ENCODE measurements around the gene VPS33A. TPM values are rescaled to one million over a fixed set of nuclear protein-coding genes. Genes with fewer than 3 reads are reported as not detected.

The VPS33A gene
- total and polyA plus RNA-seq, 4 donors = 6.4 to 14.9 (median 10.0) TPM

GRCh38 chr12:122215771-122216170, 50.5 kb downstream of the VPS33A start:
- Histone ChIP-seq H3K9me3 (ENCODE audit: control insufficient read depth in 4 of 4, low read length in 3 of 4) (no peaks in the 10 kb centered on the region), H3K36me3 (ENCODE audit: control insufficient read depth in 4 of 4, insufficient read depth in 3 of 4, low read depth in 1 of 4, low read length in 3 of 4) (peaks cover 18 to 79% (median 64%) of the 10 kb centered on the region in 4 donors), H3K9ac (ENCODE audit: low read depth in 1 of 2, low read length in 2 of 2) (no peak overlapping the region), H3K27ac (ENCODE audit: low read depth in 1 of 2, low read length in 2 of 2) (no peak overlapping the region), H3K27me3 (ENCODE audit: control insufficient read depth in 4 of 4, insufficient read depth in 4 of 4, low read length in 3 of 4) (no peaks in the 10 kb centered on the region), H3K4me1 (ENCODE audit: control insufficient read depth in 4 of 4, insufficient read depth in 4 of 4, low read length in 3 of 4) (no peaks in the 10 kb centered on the region), H3K4me3 (ENCODE audit: low read depth in 1 of 3, low read length in 3 of 3) (no peak overlapping the region)
- TF ChIP-seq JUND (IDR thresholded peaks at IDR 0.05) (no peak), SP1 (IDR thresholded peaks at IDR 0.05) (no peak), RAD21 (IDR thresholded peaks at IDR 0.05) (no peak), TAF1 (conservative IDR thresholded peaks at IDR 0.05) (no peak), REST (IDR thresholded peaks at IDR 0.05) (no peak), MAX (IDR thresholded peaks at IDR 0.05) (no peak), GABPA (IDR thresholded peaks at IDR 0.05 in 1 of 2, conservative IDR thresholded peaks at IDR 0.05 in 1 of 2) (no peak)
- 97% methylated on average over 5 of the region's 5 CpGs for WGBS
- DNase-seq (ENCODE audit: low spot score) = no peak

DNA sequence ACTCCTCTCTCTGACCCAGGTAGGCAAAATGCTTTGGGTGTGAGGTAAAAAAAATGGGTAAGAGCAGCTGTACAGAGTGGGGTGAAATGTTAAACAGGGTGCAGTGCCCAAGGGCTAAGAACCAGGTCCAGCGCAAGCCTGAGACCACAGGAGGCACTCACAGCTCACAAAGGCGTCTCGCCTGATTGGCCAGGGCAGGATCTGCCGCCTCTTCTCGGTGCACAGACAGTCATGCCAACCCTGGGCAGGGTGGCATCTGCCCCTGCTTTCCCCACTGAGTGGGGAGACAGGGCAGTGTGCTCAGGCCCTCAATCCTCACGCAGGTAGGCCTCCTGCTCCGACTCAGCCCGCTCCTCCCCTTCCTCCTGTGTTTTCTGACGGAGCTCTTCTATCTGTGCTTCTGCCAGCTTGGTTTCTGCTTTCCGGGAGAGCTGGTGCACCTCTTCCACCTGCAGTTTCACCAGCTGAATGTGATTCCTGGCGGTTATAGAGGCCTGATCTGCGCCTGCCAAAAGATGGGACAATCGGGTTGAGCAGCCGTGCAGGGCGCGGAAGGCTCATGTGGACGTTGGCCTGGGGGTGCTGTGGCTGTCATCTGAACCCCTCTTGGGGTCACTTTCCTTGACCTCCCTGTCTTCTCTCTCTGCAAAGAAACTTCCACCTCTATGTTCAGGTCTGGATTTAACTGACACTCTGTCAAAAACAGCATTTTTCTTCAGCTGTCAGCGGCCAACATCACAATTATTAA, 58.0 kb downstream of the VPS33A start:
- Histone ChIP-seq H3K4me1 (ENCODE audit: control insufficient read depth in 4 of 4, insufficient read depth in 4 of 4, low read length in 3 of 4) (peaks cover 6 to 15% (median 10%) of the 10 kb centered on the region in 4 donors), H3K9ac (ENCODE audit: low read depth in 1 of 2, low read length in 2 of 2) (no peak overlapping the region), H3K27ac (ENCODE audit: low read depth in 1 of 2, low read length in 2 of 2) (no peak overlapping the region), H3K4me3 (ENCODE audit: low read depth in 1 of 3, low read length in 3 of 3) (no peak overlapping the region), H3K27me3 (ENCODE audit: control insufficient read depth in 4 of 4, insufficient read depth in 4 of 4, low read length in 3 of 4) (no peaks in the 10 kb centered on the region), H3K36me3 (ENCODE audit: control insufficient read depth in 4 of 4, insufficient read depth in 3 of 4, low read depth in 1 of 4, low read length in 3 of 4) (peaks cover 14 to 45% (median 34%) of the 10 kb centered on the region in 4 donors), H3K9me3 (ENCODE audit: control insufficient read depth in 4 of 4, low read length in 3 of 4) (no peaks in the 10 kb centered on the region)
- WGBS = 94% methylated on average over 18 of the region's 18 CpGs
- no peak for TF ChIP-seq REST (IDR thresholded peaks at IDR 0.05)
- no peak for TF ChIP-seq RXRA (IDR thresholded peaks at IDR 0.05)
- TF ChIP-seq GABPA (IDR thresholded peaks at IDR 0.05 in 1 of 2, conservative IDR thresholded peaks at IDR 0.05 in 1 of 2) = no peak
- no peak for TF ChIP-seq ATF3 (IDR thresholded peaks at IDR 0.05)
- TF ChIP-seq JUND (IDR thresholded peaks at IDR 0.05) = no peak
- TF ChIP-seq RAD21 (IDR thresholded peaks at IDR 0.05) = no peak
- TF ChIP-seq HNF4G (IDR thresholded peaks at IDR 0.05) = no peak
- TF ChIP-seq TAF1 (conservative IDR thresholded peaks at IDR 0.05) = no peak
- no peak for TF ChIP-seq HNF4A (conservative IDR thresholded peaks at IDR 0.05)
- TF ChIP-seq, protein P1, sequence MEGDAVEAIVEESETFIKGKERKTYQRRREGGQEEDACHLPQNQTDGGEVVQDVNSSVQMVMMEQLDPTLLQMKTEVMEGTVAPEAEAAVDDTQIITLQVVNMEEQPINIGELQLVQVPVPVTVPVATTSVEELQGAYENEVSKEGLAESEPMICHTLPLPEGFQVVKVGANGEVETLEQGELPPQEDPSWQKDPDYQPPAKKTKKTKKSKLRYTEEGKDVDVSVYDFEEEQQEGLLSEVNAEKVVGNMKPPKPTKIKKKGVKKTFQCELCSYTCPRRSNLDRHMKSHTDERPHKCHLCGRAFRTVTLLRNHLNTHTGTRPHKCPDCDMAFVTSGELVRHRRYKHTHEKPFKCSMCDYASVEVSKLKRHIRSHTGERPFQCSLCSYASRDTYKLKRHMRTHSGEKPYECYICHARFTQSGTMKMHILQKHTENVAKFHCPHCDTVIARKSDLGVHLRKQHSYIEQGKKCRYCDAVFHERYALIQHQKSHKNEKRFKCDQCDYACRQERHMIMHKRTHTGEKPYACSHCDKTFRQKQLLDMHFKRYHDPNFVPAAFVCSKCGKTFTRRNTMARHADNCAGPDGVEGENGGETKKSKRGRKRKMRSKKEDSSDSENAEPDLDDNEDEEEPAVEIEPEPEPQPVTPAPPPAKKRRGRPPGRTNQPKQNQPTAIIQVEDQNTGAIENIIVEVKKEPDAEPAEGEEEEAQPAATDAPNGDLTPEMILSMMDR (IDR thresholded peaks at IDR 0.05; ENCODE audit: low read depth, low read length, missing input control) = no peak
- TF ChIP-seq, protein P2, sequence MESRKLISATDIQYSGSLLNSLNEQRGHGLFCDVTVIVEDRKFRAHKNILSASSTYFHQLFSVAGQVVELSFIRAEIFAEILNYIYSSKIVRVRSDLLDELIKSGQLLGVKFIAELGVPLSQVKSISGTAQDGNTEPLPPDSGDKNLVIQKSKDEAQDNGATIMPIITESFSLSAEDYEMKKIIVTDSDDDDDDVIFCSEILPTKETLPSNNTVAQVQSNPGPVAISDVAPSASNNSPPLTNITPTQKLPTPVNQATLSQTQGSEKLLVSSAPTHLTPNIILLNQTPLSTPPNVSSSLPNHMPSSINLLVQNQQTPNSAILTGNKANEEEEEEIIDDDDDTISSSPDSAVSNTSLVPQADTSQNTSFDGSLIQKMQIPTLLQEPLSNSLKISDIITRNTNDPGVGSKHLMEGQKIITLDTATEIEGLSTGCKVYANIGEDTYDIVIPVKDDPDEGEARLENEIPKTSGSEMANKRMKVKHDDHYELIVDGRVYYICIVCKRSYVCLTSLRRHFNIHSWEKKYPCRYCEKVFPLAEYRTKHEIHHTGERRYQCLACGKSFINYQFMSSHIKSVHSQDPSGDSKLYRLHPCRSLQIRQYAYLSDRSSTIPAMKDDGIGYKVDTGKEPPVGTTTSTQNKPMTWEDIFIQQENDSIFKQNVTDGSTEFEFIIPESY (IDR thresholded peaks at IDR 0.05) = no peak
- no peak for TF ChIP-seq FOXA2 (IDR thresholded peaks at IDR 0.05)
- TF ChIP-seq FOXA1 (IDR thresholded peaks at IDR 0.05) = no peak
- no peak for TF ChIP-seq YY1 (IDR thresholded peaks at IDR 0.05)
- no peak for TF ChIP-seq SP1 (IDR thresholded peaks at IDR 0.05)
- no peak for TF ChIP-seq NR2F2 (IDR thresholded peaks at IDR 0.05)
- TF ChIP-seq EGR1 (IDR thresholded peaks at IDR 0.05; ENCODE audit: low read depth in 2 of 2) = no peak
- TF ChIP-seq MAX (IDR thresholded peaks at IDR 0.05) = no peak
- no peak for DNase-seq (ENCODE audit: low spot score)
